ENCODE results near the gene PFDN6. TPM values are rescaled to one million over a fixed set of nuclear protein-coding genes. Genes with fewer than 3 reads are reported as not detected.

PFDN6 gene
- total and polyA plus RNA-seq, 2 of the 13 experiments (the other 11 are each of a cell fraction or from before 2014, with no cell fraction given) = 75.5 to 87.0 TPM

DNA sequence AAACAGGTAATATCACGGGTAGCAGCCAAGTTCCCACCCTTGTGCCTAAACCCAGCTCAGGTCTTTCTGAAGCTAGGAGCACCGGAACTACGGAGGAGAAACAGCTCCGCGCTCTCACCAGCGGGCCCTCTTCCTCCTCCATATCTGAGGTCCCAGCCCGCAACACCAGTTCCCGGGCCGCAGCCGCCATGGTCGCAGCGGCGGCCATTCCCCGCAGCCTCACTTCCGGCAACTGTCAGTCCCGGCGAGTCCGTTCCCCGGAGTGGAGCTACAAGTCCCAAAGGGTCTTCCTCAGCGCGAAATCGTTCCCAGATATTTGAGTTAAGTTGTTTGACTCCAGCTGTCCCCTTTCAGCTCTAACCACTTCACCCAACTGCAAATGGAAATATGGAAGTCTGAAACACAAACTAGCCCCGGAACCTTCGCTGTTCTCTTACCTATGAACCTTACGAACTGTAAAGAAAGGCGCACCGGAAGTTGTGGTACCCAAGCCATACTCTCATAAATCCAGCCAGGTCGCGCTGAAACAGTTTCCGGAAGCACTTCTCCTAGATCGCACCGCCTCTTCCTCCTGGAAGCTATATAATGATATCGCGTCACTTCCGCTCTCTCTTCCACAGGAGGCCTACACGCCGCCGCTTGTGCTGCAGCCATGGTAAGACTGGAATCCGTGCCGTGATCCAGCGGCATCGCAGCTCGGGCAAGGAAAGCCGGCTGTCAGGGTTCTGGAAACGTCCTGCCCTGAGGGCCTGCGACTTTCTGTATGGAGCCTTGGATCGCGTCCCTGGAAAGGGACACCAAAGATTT is 17.7 kb upstream of the PFDN6 start, which contains the start of the genes RPS18 and VPS52 (continued):
- TF ChIP-seq MTA1 (CRISPR knock-in tag; IDR thresholded peaks at IDR 0.05; ENCODE audit: borderline replicate concordance) (peak; percentile 48; the same call in 1 of the 2 replicates), FIP1L1 (IDR thresholded peaks at IDR 0.05; ENCODE audit: borderline replicate concordance, insufficient read depth, low read depth, low read length) (no peak), ZSCAN20 (CRISPR knock-in tag; IDR thresholded peaks at IDR 0.05; ENCODE audit: borderline replicate concordance) (peak; percentile 47; the same call in 1 of the 2 replicates), RERE (CRISPR knock-in tag; IDR thresholded peaks at IDR 0.05; ENCODE audit: low read depth) (0 out of 2 replicates have a peak, but pooled peaks have one; percentile 33), ZNF562 (CRISPR knock-in tag; IDR thresholded peaks at IDR 0.05; ENCODE audit: borderline replicate concordance) (no peak), CBFB (CRISPR knock-in tag; IDR thresholded peaks at IDR 0.05) (0 out of 2 replicates have a peak, but pooled peaks have one; percentile 34), ZNF691 (CRISPR knock-in tag; IDR thresholded peaks at IDR 0.05; ENCODE audit: borderline replicate concordance, low read depth) (peak; percentile 61; the same call in 1 of the 2 replicates), PTBP1 (IDR thresholded peaks at IDR 0.05; ENCODE audit: low read depth, low read length, poor library complexity, severe bottlenecking) (no peak), ARHGAP35 (CRISPR knock-in tag; IDR thresholded peaks at IDR 0.05; ENCODE audit: borderline replicate concordance) (peak; percentile 92), ARID2 (CRISPR knock-in tag; IDR thresholded peaks at IDR 0.05; ENCODE audit: borderline replicate concordance) (peak; percentile 97), ZSCAN9 (CRISPR knock-in tag; IDR thresholded peaks at IDR 0.05; ENCODE audit: borderline replicate concordance) (peak; percentile 96), HOXA3 (CRISPR knock-in tag; IDR thresholded peaks at IDR 0.05) (peak; percentile 87), ZNF33B (CRISPR knock-in tag; IDR thresholded peaks at IDR 0.05) (peak; percentile 95), KDM3A (CRISPR knock-in tag; IDR thresholded peaks at IDR 0.05; ENCODE audit: low read depth) (peak; percentile 89), ZNF557 (CRISPR knock-in tag; IDR thresholded peaks at IDR 0.05) (peak; percentile 95), ZNF605 (CRISPR knock-in tag; IDR thresholded peaks at IDR 0.05) (peak; percentile 96), ZNF460 (CRISPR knock-in tag; IDR thresholded peaks at IDR 0.05; ENCODE audit: borderline replicate concordance) (no peak; the same call in 1 of the 2 replicates), JDP2 (CRISPR knock-in tag; IDR thresholded peaks at IDR 0.05; ENCODE audit: borderline replicate concordance) (no peak), MAFF (IDR thresholded peaks at IDR 0.05; ENCODE audit: low read depth, low read length) (0 out of 2 replicates have a peak, but pooled peaks have one; percentile 8), GABPA (IDR thresholded peaks at IDR 0.05; ENCODE audit: low read depth, low read length) (peak; percentile 78), GABPA (CRISPR knock-in tag; IDR thresholded peaks at IDR 0.05; ENCODE audit: low read depth) (peak; percentile 98)
- TF ChIP-seq, protein P1, sequence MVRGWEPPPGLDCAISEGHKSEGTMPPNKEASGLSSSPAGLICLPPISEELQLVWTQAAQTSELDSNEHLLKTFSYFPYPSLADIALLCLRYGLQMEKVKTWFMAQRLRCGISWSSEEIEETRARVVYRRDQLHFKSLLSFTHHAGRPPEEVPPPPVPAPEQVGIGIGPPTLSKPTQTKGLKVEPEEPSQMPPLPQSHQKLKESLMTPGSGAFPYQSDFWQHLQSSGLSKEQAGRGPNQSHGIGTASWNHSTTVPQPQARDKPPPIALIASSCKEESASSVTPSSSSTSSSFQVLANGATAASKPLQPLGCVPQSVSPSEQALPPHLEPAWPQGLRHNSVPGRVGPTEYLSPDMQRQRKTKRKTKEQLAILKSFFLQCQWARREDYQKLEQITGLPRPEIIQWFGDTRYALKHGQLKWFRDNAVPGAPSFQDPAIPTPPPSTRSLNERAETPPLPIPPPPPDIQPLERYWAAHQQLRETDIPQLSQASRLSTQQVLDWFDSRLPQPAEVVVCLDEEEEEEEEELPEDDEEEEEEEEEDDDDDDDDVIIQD (CRISPR knock-in tag; IDR thresholded peaks at IDR 0.05; ENCODE audit: low read depth) = 0 out of 2 replicates have a peak, but pooled peaks have one; percentile 37
